ENCODE results near the gene CTBP2. TPM values are rescaled to one million over a fixed set of nuclear protein-coding genes. Genes with fewer than 3 reads are reported as not detected.

The CTBP2 gene
- total and polyA plus RNA-seq, 4 donors: 3.4 to 59.2 (median 5.5) TPM

GRCh38 chr10:125134483-125134848 is 25.9 kb downstream of the CTBP2 start (continued):
- TF ChIP-seq RXRA (IDR thresholded peaks at IDR 0.05): no peak
- no peak for TF ChIP-seq GABPA (IDR thresholded peaks at IDR 0.05 in 1 of 2, conservative IDR thresholded peaks at IDR 0.05 in 1 of 2)

- Histone ChIP-seq H3K9me3 (ENCODE audit: control insufficient read depth in 4 of 4, low read length in 3 of 4) (peaks cover 0 to 3% (median 0%) of the 10 kb centered on the region in 4 donors), H3K27me3 (ENCODE audit: control insufficient read depth in 4 of 4, insufficient read depth in 4 of 4, low read length in 3 of 4) (peaks cover 0 to 3% (median 0%) of the 10 kb centered on the region in 4 donors), H3K27ac (ENCODE audit: low read depth in 1 of 2, low read length in 2 of 2) (no peak overlapping the region), H3K9ac (ENCODE audit: low read depth in 1 of 2, low read length in 2 of 2) (no peak overlapping the region), H3K4me3 (ENCODE audit: low read depth in 1 of 3, low read length in 3 of 3) (no peak overlapping the region), H3K4me1 (ENCODE audit: control insufficient read depth in 4 of 4, insufficient read depth in 4 of 4, low read length in 3 of 4) (no peaks in the 10 kb centered on the region), H3K36me3 (ENCODE audit: control insufficient read depth in 4 of 4, insufficient read depth in 3 of 4, low read depth in 1 of 4, low read length in 3 of 4) (no peaks in the 10 kb centered on the region)
- TF ChIP-seq MAX (IDR thresholded peaks at IDR 0.05): no peak
- TF ChIP-seq TAF1 (conservative IDR thresholded peaks at IDR 0.05): no peak
- no peak for TF ChIP-seq ATF3 (IDR thresholded peaks at IDR 0.05)
- no peak for TF ChIP-seq REST (IDR thresholded peaks at IDR 0.05)
- no peak for TF ChIP-seq NR2F2 (IDR thresholded peaks at IDR 0.05)
- TF ChIP-seq SP1 (IDR thresholded peaks at IDR 0.05): no peak
- no peak for TF ChIP-seq RAD21 (IDR thresholded peaks at IDR 0.05)
- no peak for DNase-seq (ENCODE audit: low spot score)
- WGBS: 69% methylated on average over 14 of the region's 14 CpGs
Observed at GRCh38 chr10:125133696-125134482, 26.5 kb downstream of the CTBP2 start.

- no peak for TF ChIP-seq RXRA (IDR thresholded peaks at IDR 0.05)
- TF ChIP-seq HNF4A (conservative IDR thresholded peaks at IDR 0.05): no peak
- no peak for TF ChIP-seq FOXA1 (IDR thresholded peaks at IDR 0.05)
- no peak for TF ChIP-seq ATF3 (IDR thresholded peaks at IDR 0.05)
- TF ChIP-seq CTCF (IDR thresholded peaks at IDR 0.05; ENCODE audit: low read depth, low read length, missing input control): no peak
- no peak for TF ChIP-seq NR2F2 (IDR thresholded peaks at IDR 0.05)
- TF ChIP-seq ZBTB33 (IDR thresholded peaks at IDR 0.05): no peak
- TF ChIP-seq FOXA2 (IDR thresholded peaks at IDR 0.05): no peak
- no peak for TF ChIP-seq RAD21 (IDR thresholded peaks at IDR 0.05)
- TF ChIP-seq EGR1 (IDR thresholded peaks at IDR 0.05; ENCODE audit: low read depth in 2 of 2): no peak
- TF ChIP-seq YY1 (IDR thresholded peaks at IDR 0.05): no peak
- no peak for TF ChIP-seq REST (IDR thresholded peaks at IDR 0.05)
- no peak for TF ChIP-seq SP1 (IDR thresholded peaks at IDR 0.05)
- no peak for TF ChIP-seq TAF1 (conservative IDR thresholded peaks at IDR 0.05)
- TF ChIP-seq JUND (IDR thresholded peaks at IDR 0.05): no peak
- Histone ChIP-seq H3K4me1 (ENCODE audit: control insufficient read depth in 4 of 4, insufficient read depth in 4 of 4, low read length in 3 of 4) (no peaks in the 10 kb centered on the region), H3K4me3 (ENCODE audit: low read depth in 1 of 3, low read length in 3 of 3) (no peak overlapping the region), H3K36me3 (ENCODE audit: control insufficient read depth in 4 of 4, insufficient read depth in 3 of 4, low read depth in 1 of 4, low read length in 3 of 4) (no peaks in the 10 kb centered on the region), H3K9ac (ENCODE audit: low read depth in 1 of 2, low read length in 2 of 2) (no peak overlapping the region), H3K9me3 (ENCODE audit: control insufficient read depth in 4 of 4, low read length in 3 of 4) (peaks cover 0 to 3% (median 0%) of the 10 kb centered on the region in 4 donors), H3K27ac (ENCODE audit: low read depth in 1 of 2, low read length in 2 of 2) (no peak overlapping the region), H3K27me3 (ENCODE audit: control insufficient read depth in 4 of 4, insufficient read depth in 4 of 4, low read length in 3 of 4) (no peaks in the 10 kb centered on the region)
- no peak for DNase-seq (ENCODE audit: low spot score)
- whole genome bisulfite sequencing: 95% methylated on average over 4 of the region's 4 CpGs
Observed at GRCh38 chr10:125132344-125132743, 28.0 kb downstream of the CTBP2 start.
